SKM-1 (cell line): Measurements from ENCODE around the gene FEN1.

Source experiments
- DNase-seq: peaks from one replicate; lab custom pipeline; 2025; ENCODE audit not compliant: unreplicated experiment; lab: John Stamatoyannopoulos, UW

The FEN1 gene, protein sequence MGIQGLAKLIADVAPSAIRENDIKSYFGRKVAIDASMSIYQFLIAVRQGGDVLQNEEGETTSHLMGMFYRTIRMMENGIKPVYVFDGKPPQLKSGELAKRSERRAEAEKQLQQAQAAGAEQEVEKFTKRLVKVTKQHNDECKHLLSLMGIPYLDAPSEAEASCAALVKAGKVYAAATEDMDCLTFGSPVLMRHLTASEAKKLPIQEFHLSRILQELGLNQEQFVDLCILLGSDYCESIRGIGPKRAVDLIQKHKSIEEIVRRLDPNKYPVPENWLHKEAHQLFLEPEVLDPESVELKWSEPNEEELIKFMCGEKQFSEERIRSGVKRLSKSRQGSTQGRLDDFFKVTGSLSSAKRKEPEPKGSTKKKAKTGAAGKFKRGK

DNA sequence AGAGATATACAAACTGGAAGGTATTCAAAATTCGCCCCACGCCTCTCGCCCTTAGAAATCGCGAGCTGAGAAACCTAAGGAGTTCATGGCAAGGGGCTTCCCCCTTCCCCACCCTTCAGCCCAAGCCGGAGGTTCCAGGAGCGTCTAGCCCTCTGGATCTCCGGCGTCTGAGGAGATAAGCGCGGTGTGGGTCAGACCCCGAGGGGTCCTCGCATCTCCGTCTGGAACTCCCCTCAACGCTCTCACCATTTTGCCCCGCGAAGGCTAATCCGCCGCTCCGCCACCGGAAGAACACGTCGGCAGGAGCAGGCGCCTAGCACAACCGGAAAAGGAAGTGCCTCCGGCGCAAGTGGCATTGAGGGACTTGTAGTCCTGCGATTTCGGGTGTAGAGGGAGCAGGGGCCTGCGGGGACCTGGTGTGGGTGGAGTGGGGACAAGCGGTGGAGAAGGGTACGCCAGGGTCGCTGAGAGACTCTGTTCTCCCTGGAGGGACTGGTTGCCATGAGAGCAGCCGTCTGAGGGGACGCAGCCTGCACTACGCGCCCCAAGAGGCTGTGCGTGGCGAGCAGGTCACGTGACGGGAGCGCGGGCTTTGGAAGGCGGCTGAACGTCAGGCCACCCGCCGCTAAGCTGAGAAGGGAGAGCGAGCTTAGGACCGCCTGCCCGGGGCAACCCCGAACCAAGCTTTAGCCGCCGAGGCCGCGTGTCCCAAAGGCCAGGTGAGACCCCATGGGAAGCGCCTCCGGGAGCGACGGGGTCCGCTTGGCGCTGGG lies at the start of gene FEN1, which contains the start of gene TMEM258:
FEN1 (plus strand) TSS at position 602 of the 773 bp plus-strand sequence. CDS start 2,451 bp downstream, outside the sequence.
TMEM258 (minus strand) TSS at position 290 of the 773 bp plus-strand sequence; CDS start at position 249, 41 bp downstream.
- peak; percentile 85 for DNase-seq

DNA sequence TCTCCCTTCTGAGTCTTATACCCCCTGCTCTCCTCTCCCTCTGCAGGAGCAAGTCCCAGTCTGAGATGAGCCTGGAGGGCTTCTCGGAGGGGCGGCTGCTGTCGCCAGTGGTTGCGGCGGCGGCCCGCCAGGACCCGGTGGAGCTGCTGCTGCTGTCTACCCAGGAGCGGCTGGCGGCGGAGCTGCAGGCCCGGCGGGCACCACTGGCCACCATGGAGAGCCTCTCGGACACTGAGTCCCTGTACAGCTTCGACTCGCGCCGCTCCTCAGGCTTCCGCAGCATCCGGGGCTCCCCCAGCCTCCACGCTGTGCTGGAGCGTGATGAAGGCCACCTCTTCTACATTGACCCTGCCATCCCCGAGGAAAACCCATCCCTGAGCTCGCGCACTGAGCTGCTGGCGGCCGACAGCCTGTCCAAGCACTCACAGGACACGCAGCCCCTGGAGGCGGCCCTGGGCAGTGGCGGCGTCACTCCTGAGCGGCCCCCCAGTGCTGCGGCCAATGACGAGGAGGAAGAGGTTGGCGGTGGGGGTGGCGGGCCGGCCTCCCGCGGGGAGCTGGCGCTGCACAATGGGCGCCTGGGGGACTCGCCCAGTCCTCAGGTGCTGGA lies 49.1 kb upstream of the FEN1 start:
- DNase-seq = no peak

DNA sequence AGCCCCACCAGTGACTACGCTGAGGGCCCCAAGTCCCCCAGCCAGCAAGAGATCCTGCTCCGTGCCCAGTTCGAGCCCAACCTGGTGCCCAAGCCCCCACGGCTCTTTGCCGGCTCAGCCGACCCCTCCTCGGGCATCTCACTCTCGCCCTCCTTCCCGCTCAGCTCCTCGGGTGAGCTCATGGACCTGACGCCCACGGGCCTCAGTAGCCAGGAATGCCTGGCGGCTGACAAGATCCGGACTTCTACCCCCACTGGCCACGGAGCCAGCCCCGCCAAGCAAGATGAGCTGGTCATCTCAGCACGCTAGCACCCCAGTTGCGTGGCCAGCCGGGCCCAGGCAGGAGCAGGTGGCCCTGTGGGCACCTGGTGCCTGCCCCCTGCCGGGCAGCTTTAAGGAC lies 48.5 kb upstream of the FEN1 start:
- DNase-seq = no peak

DNA sequence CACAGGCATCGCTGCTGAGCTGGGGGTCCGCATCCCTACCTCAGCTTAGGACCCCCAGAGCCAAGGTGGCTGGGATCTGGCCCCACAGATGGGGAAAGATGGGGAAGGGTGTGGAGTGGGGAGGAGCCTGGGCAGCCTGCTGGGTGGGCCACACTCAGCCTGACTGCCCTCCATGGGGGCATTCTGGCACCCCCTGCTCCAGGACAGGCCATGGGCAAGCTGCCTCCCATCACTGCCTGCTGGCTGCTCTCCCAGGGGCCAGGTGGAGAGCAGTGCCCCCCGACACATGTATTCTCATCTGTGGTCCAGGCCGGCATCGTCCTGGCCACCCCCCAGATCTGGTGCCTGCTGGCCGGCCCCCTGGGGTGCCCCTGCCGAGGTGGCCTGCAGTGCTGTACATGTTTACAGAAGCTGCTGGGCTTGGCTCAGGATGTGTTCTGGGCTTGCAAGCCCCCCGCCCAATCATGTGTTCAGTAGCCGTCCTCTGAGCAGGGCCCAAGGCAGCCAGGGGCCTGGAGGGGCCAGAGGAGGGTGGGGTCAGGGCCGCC lies 48.0 kb upstream of the FEN1 start:
- DNase-seq = no peak

DNA sequence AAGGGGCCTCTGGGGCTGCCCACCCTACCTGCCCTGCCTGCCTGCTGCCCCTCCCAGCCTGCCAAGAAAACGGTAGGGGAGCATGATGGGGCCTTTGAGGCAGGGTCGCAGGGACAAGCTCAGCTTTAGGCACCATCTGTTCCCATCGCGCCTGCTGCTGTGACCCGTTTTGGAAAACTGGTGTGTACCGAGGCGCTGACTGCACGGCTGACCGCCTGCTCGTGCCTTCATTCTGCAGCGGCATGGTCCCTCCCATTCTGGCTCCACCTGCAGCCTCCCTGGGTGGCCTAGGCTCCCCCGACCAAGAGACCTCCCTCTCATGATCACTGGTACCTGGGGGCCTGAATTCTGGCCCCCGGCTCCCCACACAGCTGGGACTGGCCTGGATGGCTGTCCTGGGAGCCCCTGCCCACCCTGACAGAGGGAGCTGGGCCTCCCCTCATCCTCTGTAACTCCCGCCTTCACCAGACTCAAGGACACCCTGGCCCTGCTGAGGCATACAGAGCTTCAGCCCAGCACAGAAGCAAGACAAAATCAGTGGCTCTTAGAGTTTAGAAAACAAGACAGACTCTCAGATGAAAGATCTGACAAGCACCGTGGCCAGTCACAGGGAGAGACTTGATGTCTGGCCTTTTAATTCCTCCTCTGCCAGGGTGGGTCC lies 46.8 kb upstream of the FEN1 start:
- no peak for DNase-seq

DNA sequence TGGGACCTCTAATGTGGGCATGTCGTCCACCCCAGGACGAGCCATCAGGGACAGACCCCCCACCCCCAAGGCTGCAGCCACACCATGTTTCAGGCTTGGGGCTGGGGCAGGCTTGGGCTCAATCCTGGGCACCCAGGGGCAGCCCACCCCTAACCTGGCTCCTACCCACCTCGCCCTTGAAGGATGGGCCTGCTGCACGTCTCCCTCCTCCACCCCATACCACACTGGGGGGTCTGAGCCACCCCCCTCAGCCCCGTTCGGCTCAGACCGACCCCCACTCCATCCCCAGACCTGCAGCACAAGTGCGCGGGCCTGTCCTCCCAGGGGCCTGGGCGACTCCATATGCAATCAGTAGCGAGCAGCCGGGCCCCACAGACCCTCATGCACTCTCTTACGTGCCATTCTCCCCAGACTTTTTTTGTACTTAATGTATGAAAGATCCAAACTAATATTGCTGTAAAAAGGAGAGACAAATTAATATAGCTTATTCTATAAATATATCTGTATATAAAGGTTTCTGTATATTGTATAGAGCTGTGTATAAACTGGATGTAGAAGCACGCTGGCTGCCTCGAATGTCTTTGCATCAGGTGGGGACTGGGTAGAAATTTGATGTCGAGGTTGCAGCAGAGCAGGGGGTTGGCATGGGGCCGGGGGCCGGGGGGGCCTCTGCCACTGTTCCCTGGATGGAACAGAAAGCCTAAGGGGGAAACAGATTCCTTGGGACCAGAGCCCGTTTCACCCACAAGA lies 46.1 kb upstream of the FEN1 start:
- no peak for DNase-seq

DNA sequence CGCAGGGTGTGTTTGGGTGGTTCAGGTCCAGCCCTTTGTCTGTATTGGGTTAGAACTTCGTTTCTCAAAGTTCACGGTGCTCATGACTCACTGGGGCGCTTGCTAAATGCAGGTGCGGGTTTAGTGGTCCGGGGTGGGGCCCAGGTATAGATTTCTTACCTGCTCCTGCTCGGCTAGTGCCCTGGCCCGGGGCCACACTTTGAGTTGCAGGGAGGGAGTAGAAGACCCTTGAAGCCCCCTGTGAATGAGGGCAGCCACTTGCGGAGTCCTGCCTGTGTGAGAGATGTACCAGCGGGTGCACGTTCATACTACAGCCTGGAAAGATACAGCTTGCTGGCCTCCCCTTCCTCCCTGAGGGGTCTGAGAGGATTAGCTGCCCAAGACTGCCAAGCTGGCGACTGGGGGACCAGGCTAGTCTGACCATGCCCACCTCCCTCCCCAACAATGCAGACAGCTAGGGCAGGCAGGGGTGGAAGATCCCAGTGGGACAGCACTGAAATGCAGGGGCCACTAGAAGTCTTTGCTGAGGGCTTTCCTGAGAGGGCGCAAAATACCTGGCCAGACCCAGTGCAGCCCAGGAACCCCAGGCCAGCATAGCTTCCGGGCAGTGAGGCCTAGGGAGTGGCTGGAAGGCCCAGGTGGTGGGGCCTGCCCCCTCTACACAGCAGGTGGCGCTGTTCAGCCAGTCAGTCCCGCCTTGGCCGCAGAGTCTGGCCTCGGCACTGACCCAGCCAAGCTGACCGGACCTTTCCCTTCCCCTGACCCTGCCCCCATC lies 45.3 kb upstream of the FEN1 start:
- DNase-seq = peak; percentile 25

DNA sequence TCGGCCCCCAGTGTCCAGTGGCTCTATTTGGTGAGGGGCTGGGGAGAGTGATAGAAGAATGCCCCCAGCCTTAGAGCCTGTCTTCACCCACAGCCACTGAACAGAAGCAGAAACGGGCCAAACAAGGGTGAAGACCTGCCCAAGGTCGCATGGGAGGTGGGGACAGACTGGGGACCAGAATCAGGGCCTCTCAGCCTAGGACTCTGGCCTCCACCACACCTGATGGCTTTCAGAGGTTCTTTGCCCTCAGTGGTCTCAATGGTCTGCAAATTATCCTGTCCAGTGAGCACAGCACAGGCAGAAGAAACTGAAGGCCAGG lies 44.8 kb upstream of the FEN1 start:
- DNase-seq = no peak

DNA sequence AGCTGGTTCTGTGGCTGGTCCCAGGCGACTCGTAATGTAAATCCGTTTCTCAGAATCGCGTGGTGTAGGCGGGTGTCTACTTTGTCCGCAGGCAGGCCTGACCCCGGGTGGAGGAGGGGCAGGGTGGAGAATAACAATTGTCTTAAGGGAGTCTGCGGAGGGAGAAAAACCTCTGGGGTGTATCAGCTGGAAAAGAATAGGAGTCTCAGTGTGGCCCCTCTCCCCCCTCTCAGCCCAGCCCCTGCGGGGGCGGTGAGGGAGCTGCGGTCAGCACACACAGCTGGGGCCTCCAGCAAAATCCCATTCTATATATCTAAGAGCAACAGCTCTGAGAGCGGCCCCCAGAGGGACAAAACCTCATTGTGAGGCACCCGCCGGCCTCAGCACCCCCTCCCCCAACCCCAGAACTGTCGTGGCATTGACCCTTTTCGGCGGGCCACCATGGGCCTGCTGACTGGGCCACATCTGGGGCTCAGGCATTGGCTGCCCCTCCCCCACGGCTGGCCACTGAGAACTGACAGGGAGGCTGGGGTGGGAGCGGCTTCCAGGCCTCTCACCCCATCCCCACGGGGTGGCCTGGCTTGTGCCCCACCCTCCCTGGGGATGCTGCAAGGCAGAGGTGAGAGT lies 43.0 kb upstream of the FEN1 start:
- no peak for DNase-seq

DNA sequence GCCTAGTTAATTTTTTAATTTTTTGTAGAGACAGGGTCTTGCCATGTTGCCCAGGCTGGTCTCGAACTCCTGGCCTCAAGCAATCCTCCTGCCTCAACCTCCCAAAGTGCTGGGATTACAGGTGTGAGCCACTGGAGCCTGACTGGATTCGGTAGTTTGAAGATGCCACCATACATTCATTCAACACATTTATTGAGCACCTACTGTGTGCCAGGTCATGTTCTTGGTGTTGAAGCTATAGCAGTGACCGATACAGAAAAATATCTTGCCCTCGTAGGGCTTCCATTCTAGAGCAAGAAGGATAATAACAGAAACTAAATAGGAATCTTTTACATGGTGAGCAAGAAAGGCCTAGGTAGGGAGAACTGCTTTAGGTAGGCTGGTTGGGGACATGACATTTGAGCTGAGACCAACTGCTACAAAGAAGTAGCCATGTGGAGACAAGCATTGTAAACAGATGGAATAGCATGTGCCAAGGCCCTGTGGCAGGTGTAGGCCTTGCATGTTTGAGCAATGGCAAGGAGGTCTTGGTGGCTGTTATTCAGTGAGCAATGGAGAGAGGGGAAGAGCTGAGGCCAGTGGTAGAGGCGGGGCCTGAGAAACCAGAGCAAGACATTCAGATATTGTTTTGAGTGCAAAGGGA lies 42.0 kb upstream of the FEN1 start:
- no peak for DNase-seq

DNA sequence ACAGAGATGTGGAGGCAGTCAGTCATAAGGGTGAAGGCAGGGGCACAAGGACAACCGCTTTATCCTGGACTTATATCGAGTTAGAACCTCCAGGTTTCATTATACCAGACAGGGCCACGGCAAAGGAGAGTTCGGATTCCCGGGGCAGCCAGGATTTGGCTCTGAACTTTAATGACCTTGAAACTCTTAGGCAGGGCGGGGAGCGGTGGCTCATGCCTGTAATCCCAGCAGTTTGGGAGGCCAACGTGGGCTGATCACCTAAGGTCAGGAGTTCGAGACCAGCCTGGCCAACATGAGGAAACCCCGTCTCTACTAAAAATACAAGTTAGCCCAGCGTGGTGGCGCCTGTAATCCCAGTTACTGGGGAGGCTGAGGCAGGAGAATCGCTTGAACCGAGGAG lies 41.3 kb upstream of the FEN1 start:
- DNase-seq = no peak

DNA sequence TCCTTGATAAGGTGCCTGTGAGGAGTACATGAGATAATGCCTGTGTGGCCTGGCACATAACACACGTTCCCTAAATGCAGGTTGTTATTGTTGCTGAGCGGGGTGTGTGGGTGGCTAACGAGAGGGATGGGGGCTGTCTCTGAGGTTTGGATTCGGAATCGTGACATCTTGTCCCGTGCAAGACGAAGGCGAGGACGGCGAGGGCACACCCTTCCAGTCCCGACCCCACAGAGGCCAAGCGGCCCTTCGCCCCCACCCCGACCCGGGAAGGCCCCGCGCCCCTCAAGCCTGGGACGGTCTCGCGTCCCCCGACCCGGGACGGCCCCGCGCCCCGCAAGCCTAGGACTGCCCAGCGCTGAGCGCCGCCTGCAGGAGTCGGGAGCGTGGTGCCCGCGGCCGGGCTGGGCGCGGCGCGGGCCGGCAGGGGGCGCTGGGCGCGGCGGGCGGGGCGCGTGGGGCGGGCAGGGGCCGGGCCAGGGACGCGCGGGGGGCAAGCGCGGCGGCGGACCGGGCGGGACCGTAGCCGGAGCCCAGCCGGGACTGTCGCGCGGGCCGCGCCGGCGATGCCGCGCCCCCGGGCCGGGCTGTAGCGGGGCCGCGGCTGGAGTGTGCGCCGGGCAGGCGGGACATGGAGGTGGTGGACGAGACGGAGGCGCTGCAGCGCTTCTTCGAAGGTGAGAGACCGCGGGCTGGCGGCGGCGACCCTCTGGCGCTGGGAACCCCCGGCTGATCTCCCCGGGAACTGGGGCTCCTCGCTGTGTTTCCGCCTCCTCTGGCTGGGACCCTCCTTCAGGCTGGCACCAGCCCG lies 40.4 kb upstream of the FEN1 start, which contains the start of gene MYRF:
MYRF (plus strand) TSS at position 520 of the 808 bp plus-strand sequence; CDS start at position 629, 109 bp downstream.
- DNase-seq = peak; percentile 32

DNA sequence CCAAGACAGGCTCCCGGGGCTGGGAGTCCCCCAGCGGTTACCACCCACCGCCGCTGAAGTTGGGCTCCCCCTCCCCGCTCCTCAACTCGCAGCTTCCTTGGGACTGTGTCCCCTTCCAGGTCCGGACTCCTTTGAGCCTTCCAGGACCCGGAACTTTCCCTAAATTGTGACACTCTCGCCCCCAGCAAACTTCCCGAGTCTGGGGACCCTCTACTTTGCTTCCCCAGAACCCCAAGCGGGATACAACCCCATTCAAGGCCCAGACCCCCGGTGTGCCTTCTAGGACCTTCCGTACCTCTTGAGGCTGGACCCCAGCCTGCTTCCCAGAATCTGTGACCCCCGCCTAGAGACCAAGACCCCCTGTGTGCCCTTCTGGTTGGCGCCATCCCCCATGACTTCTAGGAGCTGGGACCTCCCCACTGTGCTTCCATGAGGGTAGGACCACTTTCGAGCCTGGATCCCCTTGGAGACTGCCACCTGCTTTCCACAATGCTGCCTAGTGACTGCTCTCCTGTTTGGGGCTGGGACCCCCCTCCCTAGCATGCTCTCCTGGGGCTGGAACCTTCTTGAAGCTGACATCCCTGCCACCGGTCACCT lies 39.7 kb upstream of the FEN1 start:
- no peak for DNase-seq

DNA sequence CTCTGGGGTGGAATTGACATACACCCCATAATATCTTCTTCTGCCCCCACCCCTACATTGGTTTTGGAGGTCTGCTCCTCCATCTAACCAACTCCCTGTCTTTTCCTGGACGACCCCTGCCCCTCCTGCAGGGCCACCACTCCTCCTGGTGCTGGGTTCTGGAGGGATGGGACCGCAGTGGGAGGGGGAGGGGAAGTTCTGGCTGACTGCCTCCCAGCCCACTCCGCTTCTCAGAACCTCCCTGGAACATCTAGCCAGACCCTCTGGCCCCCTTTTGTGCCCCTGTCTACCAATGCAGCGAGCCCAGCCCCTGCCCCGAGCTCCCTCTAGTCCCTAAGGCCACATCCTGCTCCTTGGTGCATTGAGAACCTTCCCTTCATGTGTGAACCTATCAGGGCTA lies 39.0 kb upstream of the FEN1 start:
- no peak for DNase-seq

DNA sequence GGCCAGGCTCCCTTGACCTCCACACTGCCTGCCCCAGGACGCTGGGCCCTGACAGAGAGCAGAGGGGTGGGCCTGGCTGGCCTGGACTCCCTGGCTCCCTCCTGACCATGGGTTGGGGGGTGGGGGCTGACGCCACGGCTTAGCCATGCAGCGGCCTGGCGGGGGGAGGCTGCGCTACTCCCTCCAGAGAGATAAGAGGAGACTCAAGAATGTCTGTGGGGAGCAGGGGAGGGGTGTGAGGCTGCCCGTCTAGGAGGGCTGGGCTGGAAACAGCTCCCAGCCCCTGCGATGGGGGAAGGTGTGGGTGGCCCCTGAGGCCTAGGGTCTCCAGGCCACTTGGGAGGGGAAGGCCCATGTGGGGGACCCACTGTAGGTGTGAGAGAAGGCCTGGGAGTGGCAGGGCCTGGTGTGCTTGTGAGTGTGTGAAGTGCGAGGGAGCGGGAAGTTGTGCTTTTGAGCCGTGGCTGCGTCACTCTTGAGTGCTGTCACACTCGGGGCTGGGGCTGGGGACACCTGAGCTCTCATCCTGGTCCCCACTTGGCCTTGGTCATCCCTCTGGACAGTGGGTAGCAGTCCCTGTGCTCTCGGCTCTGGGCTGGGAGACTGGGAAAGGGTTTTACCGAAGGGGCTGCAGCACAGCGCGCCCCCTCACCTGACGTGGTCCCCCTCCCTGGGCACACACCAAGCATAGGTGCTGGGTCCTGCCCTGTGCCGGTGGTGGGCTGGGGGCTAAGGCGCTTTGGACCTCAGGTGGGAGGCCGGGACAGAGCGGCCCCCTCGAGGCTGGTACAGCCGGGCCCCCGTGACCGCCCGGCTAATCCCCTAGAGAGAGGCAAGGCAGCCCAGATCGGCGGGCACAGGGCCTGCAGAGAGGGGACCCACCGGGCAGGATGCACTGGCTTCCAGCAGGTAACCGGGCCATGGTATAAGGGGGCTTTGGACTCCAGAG lies 37.9 kb upstream of the FEN1 start:
- no peak for DNase-seq

DNA sequence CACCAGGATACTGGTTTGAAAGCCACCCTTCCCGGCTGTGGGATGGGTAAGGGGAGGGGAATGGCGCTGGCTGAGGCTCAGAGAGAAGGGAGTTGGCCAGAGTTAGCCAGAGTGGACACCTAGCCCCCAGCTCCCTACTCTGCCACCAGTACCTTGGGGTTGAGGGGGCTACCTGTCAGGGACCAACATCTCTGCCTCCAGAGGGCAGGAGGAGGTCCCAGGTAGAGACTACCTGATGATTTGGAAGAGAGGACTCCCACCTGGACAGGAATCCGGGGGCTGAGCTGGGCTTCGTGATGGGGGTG lies 36.6 kb upstream of the FEN1 start:
- DNase-seq = no peak
